SK-N-SH treated with all-trans-retinoic acid at 6 μM for 48 hours (cell line): Measurements from ENCODE around the gene NEB.

Source experiments
- BACH2 ChIP-seq: fragments of 250-450 bp; sonication (Bioruptor Pico); IDR thresholded peaks from 2 replicates; pipeline ENCODE4 v1.9.0; 2021; ENCODE audit warnings: mild to moderate bottlenecking, borderline replicate concordance
- CSDC2 ChIP-seq: fragments of 250-450 bp; sonication (Bioruptor Pico); IDR thresholded peaks from 2 replicates; pipeline ENCODE4 v1.5.0; 2020; ENCODE audit warnings: mild to moderate bottlenecking, moderate library complexity
- ESRRG ChIP-seq: fragments of 250-450 bp; sonication (Bioruptor Pico); IDR thresholded peaks from 2 replicates; pipeline ENCODE4 v1.6.1; 2021; ENCODE audit warnings: mild to moderate bottlenecking
- OSR1 ChIP-seq: fragments of 250-450 bp; sonication (Bioruptor Pico); IDR thresholded peaks from 2 replicates; pipeline ENCODE4 v1.8.0; 2022; ENCODE audit warnings: moderate library complexity, mild to moderate bottlenecking, inconsistent platforms
- PATZ1 ChIP-seq: fragments of 250-450 bp; sonication (Bioruptor Pico); IDR thresholded peaks from 2 replicates; pipeline ENCODE4 v1.8.0; 2020; ENCODE audit warnings: mild to moderate bottlenecking, moderate library complexity, borderline replicate concordance
- RARB ChIP-seq: fragments of 250-450 bp; sonication (Bioruptor Pico); IDR thresholded peaks from 2 replicates; pipeline ENCODE4 v1.8.0; 2021; ENCODE audit warnings: mild to moderate bottlenecking, moderate library complexity
- SNAI2 ChIP-seq: fragments of 250-450 bp; sonication (Bioruptor Pico); IDR thresholded peaks from 2 replicates; pipeline ENCODE4 v1.5.0; 2020; ENCODE audit warnings: mild to moderate bottlenecking, moderate library complexity
- TSHZ2 ChIP-seq: fragments of 250-450 bp; sonication (Bioruptor Pico); IDR thresholded peaks from 2 replicates; pipeline ENCODE4 v1.5.0; 2020; ENCODE audit warnings: mild to moderate bottlenecking, moderate library complexity
- ZFP3 ChIP-seq: fragments of 250-450 bp; sonication (Bioruptor Pico); IDR thresholded peaks from 2 replicates; pipeline ENCODE4 v1.5.0; 2020; ENCODE audit warnings: mild to moderate bottlenecking, moderate library complexity

DNA sequence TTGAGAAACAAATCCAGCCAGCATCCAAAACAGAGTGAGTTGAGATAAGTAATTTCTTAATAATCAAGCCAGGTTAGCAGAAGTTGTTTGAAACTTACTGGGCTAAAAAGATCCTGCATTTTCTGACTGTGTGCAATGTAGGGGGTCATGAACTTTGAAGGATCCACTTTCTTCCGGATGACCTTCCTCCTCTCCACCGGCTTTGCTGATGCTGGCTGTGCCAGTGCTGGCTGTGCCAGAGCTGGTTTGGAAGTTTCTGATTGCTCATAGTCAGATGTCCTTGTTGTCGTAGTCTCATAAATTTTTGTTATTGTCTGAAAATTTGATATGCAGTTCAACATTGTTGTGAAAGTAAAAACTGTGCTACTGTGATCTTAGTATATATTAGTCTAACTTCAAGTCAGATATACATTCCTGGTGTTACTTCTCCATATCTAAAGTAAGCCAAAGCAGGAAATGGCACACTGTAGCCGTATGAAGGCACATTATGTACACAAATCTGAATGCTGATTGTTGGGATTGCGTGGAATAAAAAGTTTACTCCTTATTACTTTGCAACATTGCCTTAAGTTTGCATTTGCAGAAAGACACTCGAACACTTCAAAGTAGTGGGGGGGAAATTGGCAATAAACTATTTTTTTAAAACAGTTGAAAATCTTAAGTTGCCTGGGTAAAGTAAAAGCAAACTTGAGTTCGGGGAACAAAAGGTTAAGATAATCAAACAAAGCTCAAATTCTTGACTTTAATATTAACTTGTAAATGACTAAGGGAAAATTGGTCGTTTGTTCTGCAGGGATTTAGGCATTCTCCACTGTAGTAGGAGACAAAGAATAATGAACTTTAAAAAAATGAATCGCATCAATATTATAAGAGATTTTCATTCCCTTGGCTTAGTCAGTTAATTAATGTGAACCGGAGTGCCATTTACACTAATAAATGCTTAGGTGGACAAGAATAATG is 6.4 kb downstream of the NEB start:
- TF ChIP-seq OSR1 (CRISPR knock-in tag) (no peak), SNAI2 (CRISPR knock-in tag) (no peak), ESRRG (no peak), PATZ1 (CRISPR knock-in tag) (no peak), CSDC2 (no peak), ZFP3 (CRISPR knock-in tag) (no peak), RARB (CRISPR knock-in tag) (no peak), BACH2 (CRISPR knock-in tag) (no peak), TSHZ2 (CRISPR knock-in tag) (no peak)
